VCaP (cell line): ENCODE data around the gene MEF2D.

Experiments used
- H3K27ac ChIP-seq: fragments of 450-650 bp; 2 replicates; pipeline ENCODE4 v1.5.1; 2017
- TF ChIP-seq, protein P1 (sequence below): fragments of 450-650 bp; conservative IDR thresholded peaks from 2 replicates; pipeline ENCODE4 v1.5.1; 2017; ENCODE audit warnings: mild to moderate bottlenecking, moderate library complexity

Gene MEF2D

DNA sequence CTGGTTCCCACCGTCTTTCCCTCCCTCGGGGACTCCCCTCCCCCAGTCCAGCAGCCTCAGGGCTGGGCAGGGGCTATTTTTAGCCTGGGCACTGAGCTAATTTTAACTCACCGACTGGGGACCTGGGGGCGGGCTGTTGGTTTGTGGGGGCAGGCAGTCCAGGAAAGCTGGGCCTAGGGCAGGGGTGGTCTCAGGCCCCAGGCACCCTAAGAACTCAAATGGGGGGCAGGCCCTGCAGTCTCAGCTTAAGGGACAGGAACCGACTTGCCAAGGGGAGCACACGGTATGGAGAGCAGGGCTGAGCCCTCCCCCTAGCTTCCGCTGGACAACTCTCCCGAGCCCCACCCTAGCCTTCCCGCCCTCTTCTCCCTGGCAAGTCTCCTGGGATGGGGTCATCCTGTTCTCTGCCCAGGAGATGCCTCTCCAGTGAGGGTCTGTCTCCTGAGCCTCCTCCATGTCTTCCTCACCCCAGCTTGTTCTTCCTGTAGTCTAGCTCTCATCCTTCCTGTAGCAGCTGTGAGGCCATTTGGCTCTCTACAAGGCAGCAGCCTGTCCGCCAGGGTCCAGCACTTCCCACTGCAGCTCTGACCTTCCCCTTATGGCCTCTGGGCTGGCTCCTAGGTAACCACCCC lies 10.1 kb downstream of the MEF2D start:
- TF ChIP-seq, protein P1, sequence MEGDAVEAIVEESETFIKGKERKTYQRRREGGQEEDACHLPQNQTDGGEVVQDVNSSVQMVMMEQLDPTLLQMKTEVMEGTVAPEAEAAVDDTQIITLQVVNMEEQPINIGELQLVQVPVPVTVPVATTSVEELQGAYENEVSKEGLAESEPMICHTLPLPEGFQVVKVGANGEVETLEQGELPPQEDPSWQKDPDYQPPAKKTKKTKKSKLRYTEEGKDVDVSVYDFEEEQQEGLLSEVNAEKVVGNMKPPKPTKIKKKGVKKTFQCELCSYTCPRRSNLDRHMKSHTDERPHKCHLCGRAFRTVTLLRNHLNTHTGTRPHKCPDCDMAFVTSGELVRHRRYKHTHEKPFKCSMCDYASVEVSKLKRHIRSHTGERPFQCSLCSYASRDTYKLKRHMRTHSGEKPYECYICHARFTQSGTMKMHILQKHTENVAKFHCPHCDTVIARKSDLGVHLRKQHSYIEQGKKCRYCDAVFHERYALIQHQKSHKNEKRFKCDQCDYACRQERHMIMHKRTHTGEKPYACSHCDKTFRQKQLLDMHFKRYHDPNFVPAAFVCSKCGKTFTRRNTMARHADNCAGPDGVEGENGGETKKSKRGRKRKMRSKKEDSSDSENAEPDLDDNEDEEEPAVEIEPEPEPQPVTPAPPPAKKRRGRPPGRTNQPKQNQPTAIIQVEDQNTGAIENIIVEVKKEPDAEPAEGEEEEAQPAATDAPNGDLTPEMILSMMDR: no peak
- no peak overlapping the region for H3K27ac ChIP-seq

DNA sequence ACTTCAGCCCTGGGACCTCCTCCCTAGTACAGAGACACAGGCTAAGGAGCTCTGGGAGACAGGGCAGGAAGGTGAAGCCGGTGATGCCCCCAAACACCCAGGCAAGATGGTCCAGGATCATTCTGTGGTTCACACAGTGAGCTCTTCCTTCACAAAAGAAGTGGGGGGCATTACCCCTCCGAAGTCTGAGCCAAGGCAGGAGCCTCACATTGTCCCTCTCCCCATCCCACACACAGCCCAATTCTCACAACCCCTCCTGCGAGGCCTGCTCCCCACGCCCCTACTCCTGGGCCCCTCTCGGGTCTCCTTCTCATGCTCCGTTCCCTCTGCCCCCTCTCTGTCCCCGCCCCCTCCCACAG lies 10.7 kb downstream of the MEF2D start:
- H3K27ac ChIP-seq: no peak overlapping the region
- TF ChIP-seq, protein P1: no peak

DNA sequence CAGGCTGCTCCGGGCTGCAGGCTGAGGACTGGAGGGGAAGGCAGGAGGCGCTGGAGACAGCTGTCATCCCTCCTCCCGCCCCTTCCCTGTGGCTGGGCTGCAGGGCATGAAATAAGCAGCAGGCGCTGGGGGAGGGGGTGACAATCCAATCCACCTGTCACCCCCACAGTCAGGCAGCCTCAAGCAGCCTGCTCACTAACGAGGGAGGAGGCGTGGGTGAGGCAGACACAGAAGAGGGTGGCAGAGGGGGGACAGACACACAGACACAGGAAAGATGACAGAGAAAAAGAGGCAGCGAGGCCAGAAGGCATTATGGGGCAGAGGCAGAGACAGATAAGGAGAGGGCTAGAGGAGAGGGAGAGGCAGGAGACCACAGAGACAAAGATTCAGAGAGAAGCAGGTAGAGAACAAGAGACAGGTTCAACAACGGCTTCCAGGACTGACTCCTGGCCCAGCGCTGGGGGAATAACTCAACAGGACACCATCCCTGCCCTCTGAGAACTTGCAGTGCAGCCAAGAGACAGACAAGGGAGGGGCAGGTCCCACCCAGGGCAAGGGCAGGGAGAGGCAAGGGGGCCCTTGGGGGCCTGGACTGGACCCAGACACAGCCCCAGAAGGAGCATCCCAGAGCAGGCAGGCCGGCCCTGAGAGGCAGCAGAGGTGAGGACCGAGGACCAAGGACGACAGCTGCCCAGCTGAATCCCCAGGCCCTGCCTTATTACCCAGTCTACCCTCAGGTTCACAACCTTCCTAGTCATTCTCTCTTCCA lies 11.2 kb downstream of the MEF2D start:
- no peak overlapping the region for H3K27ac ChIP-seq
- TF ChIP-seq, protein P1: no peak

DNA sequence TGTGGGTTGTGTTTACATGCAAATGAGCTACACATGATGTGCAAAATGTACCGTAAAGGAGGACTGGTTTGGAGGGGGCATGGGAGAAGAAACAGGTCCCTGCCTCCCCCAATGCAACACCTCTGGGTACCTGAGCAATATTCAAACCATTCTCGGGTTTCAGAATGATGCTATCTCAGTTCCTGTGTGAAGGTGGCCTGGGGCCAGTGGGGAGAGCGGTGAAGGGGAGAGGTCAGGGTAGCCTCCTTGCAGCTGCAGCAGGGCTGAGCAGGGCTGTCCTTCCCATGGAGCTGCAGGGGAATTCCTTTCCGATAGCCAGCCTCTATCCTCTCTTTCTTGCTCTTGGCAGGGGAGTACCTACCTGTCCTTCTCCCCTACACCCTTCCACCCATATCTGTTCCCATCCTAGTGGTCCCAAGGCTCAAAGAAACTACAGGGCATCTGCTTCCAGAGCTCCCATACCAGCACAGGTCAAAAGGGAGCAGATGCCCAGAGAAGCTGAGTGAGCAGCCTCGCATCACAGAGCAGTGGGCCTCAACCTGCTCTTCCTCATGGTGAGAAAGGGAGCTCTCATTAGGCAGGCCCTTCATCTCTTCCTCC lies 11.9 kb downstream of the MEF2D start:
- H3K27ac ChIP-seq: no peak overlapping the region
- TF ChIP-seq, protein P1: no peak

DNA sequence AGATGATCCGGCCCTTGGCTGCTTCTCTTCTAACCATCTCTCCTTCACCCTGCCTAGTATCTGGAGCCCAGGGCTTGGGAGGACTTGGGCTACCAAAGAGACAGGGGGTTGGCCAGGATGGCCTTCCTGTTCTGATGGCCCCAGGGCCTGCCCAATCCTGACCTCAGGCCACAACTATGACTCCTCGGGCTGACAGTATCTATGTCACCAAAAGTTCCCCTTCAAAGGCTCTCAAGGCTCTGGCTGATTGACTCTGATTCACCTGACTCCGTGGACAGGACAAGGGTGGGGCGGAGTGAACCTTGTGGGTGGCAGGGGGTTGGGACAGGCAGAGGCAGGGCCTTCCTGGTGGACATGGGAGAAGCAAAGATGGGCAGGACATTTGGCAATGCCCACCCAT lies 12.7 kb downstream of the MEF2D start:
- no peak overlapping the region for H3K27ac ChIP-seq
- TF ChIP-seq, protein P1: no peak

DNA sequence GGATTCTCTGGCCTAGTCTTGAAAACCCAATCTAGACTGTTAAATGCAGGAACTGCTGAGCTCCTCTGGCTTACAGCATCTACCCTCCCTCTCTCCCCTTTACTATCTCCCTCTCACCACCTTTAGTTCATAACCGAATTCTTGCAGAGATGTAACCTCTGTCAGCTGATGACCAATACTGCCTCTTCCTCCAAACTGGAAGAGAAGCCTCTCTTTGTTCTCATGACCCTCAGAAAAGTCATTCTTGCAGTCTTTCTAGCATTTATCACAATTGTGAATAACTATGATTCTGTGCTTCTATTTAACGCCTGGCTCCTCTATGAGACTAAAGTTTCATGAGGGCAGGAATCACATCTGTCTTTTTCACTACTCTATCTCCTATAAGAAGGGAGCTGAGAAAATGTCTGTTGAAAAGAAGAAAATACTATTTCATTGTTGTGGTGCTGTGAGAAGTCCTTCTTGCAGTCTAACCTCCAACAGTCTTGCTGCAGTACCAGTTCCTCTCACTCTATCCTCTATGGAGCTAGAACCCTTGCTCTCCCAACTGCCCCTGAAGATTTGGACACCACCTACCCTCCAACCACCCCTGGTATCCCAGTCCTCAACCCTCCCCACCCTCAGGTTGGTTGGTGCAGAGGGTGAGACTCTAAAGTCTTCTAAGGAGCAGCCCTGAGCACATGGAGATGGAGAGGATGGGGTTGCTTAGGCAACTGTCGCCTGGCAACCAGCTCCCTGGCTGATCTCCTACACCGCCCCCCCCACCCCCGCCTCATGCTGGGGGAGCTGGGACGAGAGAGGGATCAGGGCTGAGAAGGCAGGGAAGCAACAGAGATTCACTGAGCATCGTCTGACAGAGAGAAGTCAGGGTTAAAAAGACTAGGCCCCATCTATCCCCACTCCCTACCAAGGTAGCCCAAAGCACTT lies 13.9 kb downstream of the MEF2D start:
- TF ChIP-seq, protein P1: no peak
- no peak overlapping the region for H3K27ac ChIP-seq

DNA sequence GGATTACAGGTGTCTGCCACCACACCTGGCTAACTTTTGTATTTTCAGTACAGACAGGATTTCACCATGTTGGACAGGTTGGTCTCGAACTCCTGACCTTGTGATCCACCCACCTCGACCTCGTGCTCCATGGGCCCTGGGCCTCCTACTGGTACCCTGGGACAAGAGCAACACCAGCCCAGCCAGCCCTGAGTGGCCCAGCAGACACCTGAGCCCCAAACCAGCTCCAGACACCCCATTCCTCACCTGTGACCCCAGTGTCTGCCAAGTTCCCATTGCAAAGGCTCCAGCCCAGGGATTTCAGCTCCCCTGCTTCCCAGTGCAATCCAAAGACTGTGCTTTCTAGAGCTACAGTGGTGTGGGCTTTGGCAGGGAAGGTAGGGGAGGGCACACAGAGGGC lies 14.6 kb downstream of the MEF2D start:
- H3K27ac ChIP-seq: no peak overlapping the region
- TF ChIP-seq, protein P1: no peak
